Measurements from ENCODE around the gene OR2J1.
"Not testable (repeated sequence)": the region's sequence is repeated elsewhere in the genome, so short reads cannot be mapped to it uniquely, and the experiment has no call there.

Gene OR2J1

GRCh38 chr6:29137724-29138123 is 38.4 kb downstream of the OR2J1 start:
- no peak overlapping the region for H3K27ac ChIP-seq
- TF ChIP-seq CTCF (IDR thresholded peaks at IDR 0.05) (no peak), ZFX (IDR thresholded peaks at IDR 0.05; ENCODE audit: borderline replicate concordance) (no peak)

- no peak for TF ChIP-seq ZFX (IDR thresholded peaks at IDR 0.05; ENCODE audit: borderline replicate concordance)
- no peak for TF ChIP-seq CTCF (IDR thresholded peaks at IDR 0.05)
- no peak overlapping the region for H3K27ac ChIP-seq
Measured at GRCh38 chr6:29141606-29142005, 42.3 kb downstream of the OR2J1 start.

DNA sequence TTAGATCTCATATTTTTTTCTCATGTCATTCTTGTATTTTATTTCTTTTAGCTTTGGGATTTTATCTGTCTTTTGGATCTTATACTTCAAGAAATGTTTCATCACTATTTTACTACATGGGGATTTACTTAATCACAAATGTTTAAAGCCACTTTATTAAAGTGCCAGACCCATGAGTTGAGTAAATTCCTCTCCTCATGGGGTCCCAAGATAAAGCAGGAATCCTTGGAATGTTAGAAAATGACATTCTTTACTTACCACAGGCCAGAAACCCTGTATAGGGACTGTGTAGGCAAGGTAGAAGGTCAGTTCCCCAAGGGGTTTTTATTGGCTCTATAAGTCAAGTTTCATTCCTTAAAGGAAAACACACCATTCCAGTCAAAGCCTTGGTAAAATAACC is 43.0 kb downstream of the OR2J1 start:
- TF ChIP-seq CTCF (IDR thresholded peaks at IDR 0.05) (no peak), ZFX (IDR thresholded peaks at IDR 0.05; ENCODE audit: borderline replicate concordance) (no peak)
- H3K27ac ChIP-seq, result no peak overlapping the region

DNA sequence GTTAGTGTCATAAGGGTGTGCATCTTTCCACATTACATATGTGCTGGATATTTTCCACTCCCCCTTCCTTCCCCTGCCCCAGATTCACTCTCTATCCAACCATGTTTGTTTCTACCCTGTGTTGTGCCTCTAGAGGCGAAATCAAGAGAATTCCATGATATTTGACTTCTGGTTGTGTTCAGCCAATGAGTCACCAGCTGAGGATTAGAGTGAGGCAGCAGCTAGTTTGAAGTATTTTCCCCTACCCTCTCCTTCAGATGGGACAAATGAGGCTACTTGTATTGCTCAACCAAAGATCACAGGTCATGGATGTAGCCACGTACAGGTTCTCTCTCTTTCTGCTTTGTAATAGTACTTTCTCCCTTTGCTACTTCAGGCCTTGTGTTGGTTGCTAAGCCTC is 46.9 kb downstream of the OR2J1 start:
- H3K27ac ChIP-seq, result no peak overlapping the region
- TF ChIP-seq CTCF (IDR thresholded peaks at IDR 0.05) (no peak), ZFX (IDR thresholded peaks at IDR 0.05; ENCODE audit: borderline replicate concordance) (no peak)

GRCh38 chr6:29147074-29147473 is 47.8 kb downstream of the OR2J1 start:
- no peak for TF ChIP-seq CTCF (IDR thresholded peaks at IDR 0.05)
- no peak for TF ChIP-seq ZFX (IDR thresholded peaks at IDR 0.05; ENCODE audit: borderline replicate concordance)
- H3K27ac ChIP-seq, result no peak overlapping the region

- not testable (repeated sequence) for H3K27ac ChIP-seq
Measured at GRCh38 chr6:29149444-29149843, 50.2 kb downstream of the OR2J1 start.

Measured in 22Rv1 (cell line).